Measurements from ENCODE around the gene VILL. TPM values are rescaled to one million over a fixed set of nuclear protein-coding genes. Genes with fewer than 3 reads are reported as not detected.

Gene VILL
- total RNA-seq, 1 donor from 2014 or later, result 16.7 TPM

DNA sequence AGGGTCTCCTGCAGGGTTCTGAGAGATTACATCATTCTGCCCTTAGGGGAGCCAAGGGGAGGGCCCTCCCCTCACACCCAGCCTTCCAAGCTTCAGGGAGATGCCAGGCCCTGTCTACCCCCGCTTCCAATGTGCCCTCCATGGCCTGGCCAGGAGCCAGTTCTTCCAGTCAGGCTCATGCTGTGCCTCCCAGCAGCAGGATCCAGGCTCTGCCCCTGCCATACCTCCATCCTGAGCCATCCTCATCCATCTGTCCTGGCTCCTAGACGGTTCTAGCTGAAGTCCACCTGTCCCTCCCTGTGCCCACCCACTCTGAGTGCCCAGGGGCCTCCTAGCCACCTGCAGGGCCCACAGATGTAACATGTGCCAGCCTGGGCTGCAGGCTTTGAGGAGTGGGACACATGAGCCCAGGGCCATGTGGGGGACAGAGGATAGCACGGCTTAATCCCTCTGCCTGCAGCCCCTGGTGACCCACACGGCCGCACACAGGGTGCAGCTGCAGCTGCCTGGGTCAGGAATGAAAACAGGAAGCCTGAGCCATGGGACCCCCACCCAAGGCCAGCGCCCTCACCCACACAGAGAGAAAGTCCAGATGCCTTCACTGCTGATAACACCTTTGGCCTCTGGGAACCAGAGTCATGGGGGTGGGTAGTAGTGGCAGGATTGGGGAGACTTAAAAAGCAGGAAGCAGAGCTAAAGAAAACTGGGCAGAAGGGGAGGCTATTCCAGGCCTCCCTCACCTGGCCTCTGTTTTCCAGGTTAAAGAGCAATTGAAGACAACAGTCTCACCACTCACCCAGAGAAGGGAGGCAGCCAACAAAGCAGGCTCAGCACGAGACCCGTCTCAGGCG, 27.1 kb downstream of the VILL start:
- H3K27ac Mint-ChIP-seq, result no peak overlapping the region
- peaks cover 3% of the 10 kb centered on the region for H3K4me1 Mint-ChIP-seq
- peaks cover 30% of the 10 kb centered on the region for H3K36me3 Mint-ChIP-seq
- no peak for DNase-seq (ENCODE audit: low spot score in 2 of 2, unreplicated experiment in 2 of 2)
- H3K4me3 Mint-ChIP-seq, result no peak overlapping the region
- no peaks in the 10 kb centered on the region for H3K27me3 Mint-ChIP-seq (ENCODE audit: low read depth)
- peaks cover 9% of the 10 kb centered on the region for H3K9me3 Mint-ChIP-seq
- TF ChIP-seq, protein P1, sequence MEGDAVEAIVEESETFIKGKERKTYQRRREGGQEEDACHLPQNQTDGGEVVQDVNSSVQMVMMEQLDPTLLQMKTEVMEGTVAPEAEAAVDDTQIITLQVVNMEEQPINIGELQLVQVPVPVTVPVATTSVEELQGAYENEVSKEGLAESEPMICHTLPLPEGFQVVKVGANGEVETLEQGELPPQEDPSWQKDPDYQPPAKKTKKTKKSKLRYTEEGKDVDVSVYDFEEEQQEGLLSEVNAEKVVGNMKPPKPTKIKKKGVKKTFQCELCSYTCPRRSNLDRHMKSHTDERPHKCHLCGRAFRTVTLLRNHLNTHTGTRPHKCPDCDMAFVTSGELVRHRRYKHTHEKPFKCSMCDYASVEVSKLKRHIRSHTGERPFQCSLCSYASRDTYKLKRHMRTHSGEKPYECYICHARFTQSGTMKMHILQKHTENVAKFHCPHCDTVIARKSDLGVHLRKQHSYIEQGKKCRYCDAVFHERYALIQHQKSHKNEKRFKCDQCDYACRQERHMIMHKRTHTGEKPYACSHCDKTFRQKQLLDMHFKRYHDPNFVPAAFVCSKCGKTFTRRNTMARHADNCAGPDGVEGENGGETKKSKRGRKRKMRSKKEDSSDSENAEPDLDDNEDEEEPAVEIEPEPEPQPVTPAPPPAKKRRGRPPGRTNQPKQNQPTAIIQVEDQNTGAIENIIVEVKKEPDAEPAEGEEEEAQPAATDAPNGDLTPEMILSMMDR (IDR thresholded peaks at IDR 0.05; ENCODE audit: unreplicated experiment), result no peak

DNA sequence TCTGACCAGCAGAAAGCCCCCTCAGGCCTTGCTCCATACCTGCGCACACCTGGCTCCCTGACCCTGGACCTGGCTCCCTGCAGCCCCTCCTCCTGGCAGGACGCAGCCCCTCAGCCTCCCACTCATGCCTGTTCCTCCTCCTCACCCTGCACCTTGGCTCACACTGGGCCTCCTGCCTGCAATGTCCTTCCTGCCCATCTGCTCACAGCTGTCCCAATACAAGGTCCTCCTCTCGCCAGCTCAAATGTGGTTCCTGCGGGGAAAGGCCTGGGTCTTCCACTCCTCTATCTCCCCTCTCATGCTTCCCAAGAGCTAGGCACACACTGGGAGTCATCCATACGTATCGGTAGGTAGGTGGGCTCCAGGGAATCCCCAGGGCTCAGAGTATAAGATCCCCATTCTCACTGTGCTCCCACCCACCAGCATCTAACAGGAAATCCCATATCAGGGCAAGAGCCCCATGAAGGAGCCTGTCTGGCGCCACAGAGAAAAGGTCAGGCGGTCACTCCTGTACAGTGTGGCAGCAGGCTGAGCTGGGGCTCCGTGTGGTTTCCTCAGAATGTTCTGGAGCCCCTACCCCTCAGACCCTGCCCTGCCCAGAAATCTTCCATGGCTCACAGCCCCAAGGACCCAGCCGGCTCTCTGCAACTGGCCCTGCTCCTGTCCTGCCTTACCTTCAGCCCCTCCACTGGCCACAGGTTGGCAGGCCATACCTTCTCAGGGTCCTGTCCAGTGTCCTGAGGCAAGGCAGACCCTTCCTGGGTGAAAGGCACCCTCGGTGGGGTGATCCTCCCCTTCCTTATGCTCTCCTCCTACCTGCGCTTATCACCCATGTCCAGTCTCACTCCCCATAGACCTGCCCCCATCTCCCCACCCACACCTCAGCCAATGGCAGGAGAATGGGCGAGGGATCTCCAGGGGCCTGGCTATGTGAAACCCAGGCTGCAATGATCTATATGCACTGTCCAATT, 28.0 kb downstream of the VILL start:
- Mint-ChIP-seq H3K9me3 (peaks cover 9% of the 10 kb centered on the region), H3K4me1 (peaks cover 7% of the 10 kb centered on the region), H3K4me3 (no peak overlapping the region), H3K27ac (peak overlapping the region; percentile 70), H3K36me3 (peaks cover 30% of the 10 kb centered on the region), H3K27me3 (ENCODE audit: low read depth) (no peaks in the 10 kb centered on the region)
- no peak for DNase-seq (ENCODE audit: low spot score in 2 of 2, unreplicated experiment in 2 of 2)
- TF ChIP-seq, protein P1 (IDR thresholded peaks at IDR 0.05; ENCODE audit: unreplicated experiment), result no peak

DNA sequence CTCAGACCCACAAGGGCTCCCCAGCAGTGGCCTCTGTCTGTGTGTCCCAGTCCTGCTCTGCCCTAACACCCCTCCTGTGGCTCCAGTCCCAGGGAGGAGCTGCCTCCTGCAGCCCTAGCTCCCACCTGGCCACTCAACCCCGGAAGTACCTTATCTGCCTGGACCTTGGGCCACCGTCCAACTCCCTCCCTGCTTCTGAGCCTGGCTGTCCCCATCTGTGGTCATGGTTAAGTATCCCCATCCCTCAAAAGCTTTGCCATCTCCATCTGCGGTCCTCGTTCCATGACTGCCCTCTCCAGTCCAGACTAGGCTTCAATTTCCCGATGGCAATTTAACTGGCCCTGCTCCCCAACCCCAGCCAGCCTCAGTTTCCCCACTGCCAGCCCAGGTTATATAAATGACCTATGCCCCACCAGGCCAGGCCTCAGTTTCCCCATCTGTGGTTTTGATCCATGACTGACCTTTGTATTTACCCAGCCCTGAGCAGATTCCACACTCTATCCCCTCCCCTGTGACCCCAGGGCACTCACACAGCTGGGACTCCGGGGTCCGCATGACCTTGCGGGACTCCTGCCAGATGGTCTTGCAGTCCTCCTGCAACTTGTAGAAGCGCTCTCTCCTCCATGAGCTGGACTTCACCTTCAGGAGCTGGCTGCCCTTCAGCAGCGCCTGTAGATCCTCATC, 29.2 kb downstream of the VILL start:
- peaks cover 13% of the 10 kb centered on the region for H3K4me1 Mint-ChIP-seq
- no peak for DNase-seq (ENCODE audit: low spot score in 2 of 2, unreplicated experiment in 2 of 2)
- H3K4me3 Mint-ChIP-seq, result no peak overlapping the region
- TF ChIP-seq, protein P1 (IDR thresholded peaks at IDR 0.05; ENCODE audit: unreplicated experiment), result no peak
- H3K27me3 Mint-ChIP-seq (ENCODE audit: low read depth), result no peaks in the 10 kb centered on the region
- H3K9me3 Mint-ChIP-seq, result peaks cover 5% of the 10 kb centered on the region
- no peak overlapping the region for H3K27ac Mint-ChIP-seq
- peaks cover 22% of the 10 kb centered on the region for H3K36me3 Mint-ChIP-seq

DNA sequence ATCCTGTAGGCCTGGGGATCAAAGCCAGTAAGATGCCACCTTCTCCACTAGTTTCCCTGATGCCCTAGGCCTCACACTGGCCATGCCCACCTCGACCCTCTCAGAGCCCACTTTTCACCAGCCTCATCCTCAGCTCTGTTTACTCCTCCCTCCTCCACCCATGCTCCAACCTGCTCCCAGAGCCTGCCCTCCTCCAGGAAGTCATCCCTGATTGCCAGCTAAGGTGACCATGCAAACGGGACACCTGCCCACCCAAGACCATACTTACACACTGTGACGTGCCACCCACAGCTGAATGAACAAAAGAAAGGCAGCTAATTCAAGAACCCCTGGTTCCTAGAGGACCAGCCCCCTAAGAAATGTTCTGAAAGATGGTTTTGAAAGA, 29.7 kb downstream of the VILL start:
- no peak overlapping the region for H3K4me3 Mint-ChIP-seq
- no peak for DNase-seq (ENCODE audit: low spot score in 2 of 2, unreplicated experiment in 2 of 2)
- H3K27me3 Mint-ChIP-seq (ENCODE audit: low read depth), result no peaks in the 10 kb centered on the region
- peaks cover 16% of the 10 kb centered on the region for H3K36me3 Mint-ChIP-seq
- TF ChIP-seq, protein P1 (IDR thresholded peaks at IDR 0.05; ENCODE audit: unreplicated experiment), result no peak
- no peak overlapping the region for H3K27ac Mint-ChIP-seq
- H3K9me3 Mint-ChIP-seq, result no peaks in the 10 kb centered on the region
- peaks cover 16% of the 10 kb centered on the region for H3K4me1 Mint-ChIP-seq

DNA sequence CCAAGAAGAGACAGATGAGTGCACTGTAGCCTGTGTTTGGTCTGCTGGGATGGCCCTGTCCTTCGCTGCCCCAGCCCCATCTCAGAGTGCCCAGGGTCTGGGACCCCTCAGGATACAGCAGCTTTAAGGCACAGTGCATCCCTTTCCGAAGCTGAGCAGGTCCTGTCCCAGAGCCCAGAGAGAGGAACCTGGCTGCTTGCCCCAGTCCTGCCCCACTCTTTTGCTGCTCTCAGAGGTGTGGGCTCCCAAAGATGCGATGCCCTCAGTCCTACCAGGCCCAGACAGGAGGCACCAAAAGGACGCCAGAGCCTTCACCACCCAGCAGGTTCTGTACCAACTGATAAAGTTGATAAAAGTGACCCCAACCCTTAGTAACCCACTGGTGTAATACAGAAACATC, 30.6 kb downstream of the VILL start:
- Mint-ChIP-seq H3K36me3 (peaks cover 8% of the 10 kb centered on the region), H3K4me3 (no peak overlapping the region), H3K27ac (no peak overlapping the region), H3K27me3 (ENCODE audit: low read depth) (no peaks in the 10 kb centered on the region), H3K9me3 (no peaks in the 10 kb centered on the region), H3K4me1 (peaks cover 20% of the 10 kb centered on the region)
- TF ChIP-seq, protein P1 (IDR thresholded peaks at IDR 0.05; ENCODE audit: unreplicated experiment), result no peak
- no peak for DNase-seq (ENCODE audit: low spot score in 2 of 2, unreplicated experiment in 2 of 2)

All from mesothelial cell of epicardium (in vitro differentiated cells).